Right hindlimb (tissue), 1 donor: ENCODE results near the gene SORL1.
"Not testable (repeated sequence)": the region's sequence is repeated elsewhere in the genome, so short reads cannot be mapped to it uniquely, and the experiment has no call there.

ENCODE experiments used
- DNase-seq: peaks from one replicate; pipeline ENCODE4 v3.0.0-alpha.2; 2018

Gene SORL1, protein sequence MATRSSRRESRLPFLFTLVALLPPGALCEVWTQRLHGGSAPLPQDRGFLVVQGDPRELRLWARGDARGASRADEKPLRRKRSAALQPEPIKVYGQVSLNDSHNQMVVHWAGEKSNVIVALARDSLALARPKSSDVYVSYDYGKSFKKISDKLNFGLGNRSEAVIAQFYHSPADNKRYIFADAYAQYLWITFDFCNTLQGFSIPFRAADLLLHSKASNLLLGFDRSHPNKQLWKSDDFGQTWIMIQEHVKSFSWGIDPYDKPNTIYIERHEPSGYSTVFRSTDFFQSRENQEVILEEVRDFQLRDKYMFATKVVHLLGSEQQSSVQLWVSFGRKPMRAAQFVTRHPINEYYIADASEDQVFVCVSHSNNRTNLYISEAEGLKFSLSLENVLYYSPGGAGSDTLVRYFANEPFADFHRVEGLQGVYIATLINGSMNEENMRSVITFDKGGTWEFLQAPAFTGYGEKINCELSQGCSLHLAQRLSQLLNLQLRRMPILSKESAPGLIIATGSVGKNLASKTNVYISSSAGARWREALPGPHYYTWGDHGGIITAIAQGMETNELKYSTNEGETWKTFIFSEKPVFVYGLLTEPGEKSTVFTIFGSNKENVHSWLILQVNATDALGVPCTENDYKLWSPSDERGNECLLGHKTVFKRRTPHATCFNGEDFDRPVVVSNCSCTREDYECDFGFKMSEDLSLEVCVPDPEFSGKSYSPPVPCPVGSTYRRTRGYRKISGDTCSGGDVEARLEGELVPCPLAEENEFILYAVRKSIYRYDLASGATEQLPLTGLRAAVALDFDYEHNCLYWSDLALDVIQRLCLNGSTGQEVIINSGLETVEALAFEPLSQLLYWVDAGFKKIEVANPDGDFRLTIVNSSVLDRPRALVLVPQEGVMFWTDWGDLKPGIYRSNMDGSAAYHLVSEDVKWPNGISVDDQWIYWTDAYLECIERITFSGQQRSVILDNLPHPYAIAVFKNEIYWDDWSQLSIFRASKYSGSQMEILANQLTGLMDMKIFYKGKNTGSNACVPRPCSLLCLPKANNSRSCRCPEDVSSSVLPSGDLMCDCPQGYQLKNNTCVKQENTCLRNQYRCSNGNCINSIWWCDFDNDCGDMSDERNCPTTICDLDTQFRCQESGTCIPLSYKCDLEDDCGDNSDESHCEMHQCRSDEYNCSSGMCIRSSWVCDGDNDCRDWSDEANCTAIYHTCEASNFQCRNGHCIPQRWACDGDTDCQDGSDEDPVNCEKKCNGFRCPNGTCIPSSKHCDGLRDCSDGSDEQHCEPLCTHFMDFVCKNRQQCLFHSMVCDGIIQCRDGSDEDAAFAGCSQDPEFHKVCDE (N-terminal part only)

DNA sequence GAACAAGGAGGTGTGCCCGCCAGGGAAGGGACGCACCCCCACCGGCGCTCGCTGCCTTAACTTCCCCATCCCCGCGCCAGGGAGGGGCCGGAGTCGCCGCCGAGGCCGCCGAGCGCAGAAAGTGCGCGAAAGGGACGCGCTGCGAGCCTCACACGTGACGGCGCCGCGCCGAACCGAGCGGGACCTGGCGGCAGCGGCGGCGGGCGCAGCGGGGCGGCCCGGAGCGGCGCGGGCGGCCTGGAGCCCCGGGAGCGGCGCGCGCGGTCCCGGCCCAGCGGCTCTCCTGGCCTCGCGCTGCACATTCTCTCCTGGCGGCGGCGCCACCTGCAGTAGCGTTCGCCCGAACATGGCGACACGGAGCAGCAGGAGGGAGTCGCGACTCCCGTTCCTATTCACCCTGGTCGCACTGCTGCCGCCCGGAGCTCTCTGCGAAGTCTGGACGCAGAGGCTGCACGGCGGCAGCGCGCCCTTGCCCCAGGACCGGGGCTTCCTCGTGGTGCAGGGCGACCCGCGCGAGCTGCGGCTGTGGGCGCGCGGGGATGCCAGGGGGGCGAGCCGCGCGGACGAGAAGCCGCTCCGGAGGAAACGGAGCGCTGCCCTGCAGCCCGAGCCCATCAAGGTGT lies at the start of gene SORL1:
SORL1 (plus strand) TSS at position 329 of the 623 bp plus-strand sequence; CDS start at position 347, 18 bp downstream.
- DNase-seq: peak; percentile 80

DNA sequence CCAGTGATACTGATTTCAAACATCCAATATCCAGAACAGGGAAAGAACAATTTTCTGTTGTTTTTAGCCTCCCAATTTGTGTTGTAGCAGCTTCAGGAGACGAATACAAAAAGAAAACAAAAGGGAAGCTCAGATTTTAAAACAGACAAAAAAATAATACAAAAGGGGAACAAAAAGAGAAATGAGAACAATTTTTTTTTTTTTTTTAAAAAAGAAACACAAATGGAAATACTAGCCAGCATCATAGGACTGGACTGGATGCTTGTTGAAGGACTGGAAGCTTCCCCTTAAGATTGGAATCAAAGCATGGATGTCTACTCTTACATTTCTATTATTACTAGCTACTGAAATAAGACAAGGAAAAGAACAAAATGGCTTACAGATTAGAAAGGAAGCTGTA lies 46.5 kb upstream of the SORL1 start:
- no peak for DNase-seq

DNA sequence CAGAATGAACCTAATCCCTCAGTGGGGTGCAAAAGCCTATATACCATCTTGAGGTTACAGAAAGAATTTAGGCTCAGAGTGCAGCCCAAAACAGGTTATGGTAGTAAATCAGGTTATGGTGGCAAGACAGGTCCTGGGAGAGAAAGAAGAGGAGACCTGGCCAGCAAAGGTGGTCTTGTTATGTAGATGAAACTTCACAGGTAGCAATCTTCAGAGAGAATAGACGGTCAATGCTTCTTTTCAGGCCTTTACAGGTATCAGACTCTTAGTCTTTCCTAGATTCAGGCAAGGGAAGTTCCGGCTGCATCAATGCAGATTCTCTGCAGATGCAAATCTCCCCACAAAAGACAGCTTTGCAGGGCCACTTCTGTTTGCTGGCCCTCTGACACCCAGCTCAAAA lies 45.8 kb upstream of the SORL1 start:
- DNase-seq: no peak

DNA sequence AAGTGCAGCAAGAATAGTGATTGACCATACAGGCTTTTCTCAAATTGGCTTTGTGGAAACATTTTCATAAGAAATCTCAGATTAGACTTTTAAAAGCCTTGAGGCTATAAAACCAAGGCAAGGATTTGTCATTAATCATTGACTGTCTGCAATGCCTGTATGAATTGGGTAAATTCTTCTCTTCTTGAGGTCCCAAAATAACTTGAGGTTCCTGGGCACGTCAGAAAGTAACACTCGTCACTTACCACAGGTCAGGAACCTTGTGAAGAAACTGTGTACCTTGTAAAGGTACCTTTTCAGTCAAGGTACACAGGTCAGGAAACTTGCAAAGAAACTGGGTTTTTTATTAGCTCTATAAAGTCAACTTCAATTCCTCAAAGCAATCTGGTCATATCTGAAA lies 43.3 kb upstream of the SORL1 start:
- no peak for DNase-seq

DNA sequence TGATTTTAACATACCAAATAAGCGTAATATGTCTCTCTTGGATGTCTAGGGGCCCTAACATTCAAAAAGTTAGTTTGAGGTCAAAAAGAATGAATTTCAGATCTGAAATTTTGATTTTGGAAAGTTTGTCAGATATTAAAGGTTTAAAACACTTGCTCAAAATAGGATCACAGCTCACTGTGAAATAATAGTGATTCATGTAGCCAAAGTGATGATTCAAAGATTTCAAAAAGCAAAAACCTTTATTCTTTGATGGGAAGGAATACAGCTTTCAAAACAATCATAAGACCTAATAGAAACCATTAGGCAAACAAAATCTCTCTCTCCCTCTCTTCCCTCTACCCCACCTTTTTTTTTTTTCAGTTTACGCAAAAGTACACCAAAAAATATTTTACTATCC lies 42.1 kb upstream of the SORL1 start:
- not testable (repeated sequence) for DNase-seq

DNA sequence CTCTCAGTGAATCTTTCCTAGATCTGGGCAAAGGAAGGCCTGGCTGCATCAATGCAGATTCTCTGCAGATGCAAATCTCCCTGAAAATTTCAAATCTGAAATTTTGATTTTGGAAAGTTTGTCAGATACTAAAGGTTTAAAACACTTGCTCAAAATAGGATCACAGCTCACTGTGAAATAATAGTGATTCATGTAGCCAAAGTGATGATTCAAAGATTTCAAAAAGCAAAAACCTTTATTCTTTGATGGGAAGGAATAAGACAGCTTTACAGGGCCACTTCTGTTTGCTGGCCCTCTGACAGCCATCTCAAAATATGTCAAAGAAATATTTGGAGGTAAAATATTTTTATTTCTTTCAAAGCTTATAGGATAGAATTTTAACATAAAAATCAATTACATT lies 40.8 kb upstream of the SORL1 start:
- not testable (repeated sequence) for DNase-seq

DNA sequence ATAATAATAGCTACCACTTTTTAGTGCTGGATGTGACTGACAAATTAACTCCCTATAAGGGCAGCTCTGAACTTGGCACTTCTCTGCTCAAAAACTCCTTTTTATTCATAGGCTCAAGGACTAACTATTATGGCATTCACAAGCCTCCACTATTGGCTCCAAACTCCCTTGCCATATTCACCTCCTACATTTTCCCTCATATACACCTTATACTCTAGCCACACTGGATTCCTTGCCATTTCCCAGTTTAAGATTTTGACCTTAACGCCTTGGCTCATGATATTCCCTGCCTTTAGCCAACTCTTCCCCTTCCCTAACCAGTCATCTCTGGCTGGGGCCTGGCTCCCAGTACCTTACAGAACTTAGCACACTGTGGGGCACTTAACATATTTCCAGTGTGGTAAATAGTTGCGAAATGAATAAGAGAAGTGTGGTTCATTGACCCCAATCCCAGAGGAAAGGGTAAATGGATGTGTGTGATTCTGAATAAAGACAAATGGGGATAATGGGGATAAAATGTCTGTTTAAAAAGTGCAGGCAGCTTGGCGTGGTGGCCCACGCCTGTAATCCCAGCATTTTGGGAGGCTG lies 40.0 kb upstream of the SORL1 start:
- DNase-seq: no peak

DNA sequence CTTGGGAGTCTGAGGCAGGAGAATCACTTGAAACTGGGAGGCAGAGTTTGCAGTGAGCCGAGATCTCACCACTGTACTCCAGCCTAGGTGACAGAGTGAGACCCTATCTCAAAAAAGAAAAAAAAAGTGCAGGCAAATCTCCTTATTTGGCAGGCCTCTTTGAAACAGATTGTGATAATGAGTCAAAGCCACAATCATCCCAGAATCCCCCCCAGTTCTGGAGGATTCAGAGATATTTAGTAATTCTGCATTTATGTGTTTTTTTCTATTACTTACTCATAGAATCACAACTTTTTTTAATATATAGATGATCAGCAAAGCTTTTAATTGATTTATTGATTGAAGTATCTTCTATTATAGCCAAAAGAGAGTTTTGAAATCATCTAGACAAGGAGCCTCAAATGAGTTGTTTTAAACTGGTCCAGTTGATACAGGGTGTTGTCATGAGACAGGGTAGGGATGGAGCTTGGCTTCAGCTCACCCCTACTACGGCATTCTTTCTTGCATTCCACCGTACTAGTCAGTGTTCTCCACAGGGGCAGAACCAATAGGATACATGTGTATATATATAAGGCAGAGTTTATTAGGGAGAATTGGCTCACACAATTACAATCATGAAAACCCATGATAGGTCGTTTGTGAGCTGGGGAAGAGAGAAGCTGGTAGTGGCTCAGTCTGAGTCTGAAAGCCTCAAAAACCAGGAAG lies 39.3 kb upstream of the SORL1 start:
- DNase-seq: no peak

DNA sequence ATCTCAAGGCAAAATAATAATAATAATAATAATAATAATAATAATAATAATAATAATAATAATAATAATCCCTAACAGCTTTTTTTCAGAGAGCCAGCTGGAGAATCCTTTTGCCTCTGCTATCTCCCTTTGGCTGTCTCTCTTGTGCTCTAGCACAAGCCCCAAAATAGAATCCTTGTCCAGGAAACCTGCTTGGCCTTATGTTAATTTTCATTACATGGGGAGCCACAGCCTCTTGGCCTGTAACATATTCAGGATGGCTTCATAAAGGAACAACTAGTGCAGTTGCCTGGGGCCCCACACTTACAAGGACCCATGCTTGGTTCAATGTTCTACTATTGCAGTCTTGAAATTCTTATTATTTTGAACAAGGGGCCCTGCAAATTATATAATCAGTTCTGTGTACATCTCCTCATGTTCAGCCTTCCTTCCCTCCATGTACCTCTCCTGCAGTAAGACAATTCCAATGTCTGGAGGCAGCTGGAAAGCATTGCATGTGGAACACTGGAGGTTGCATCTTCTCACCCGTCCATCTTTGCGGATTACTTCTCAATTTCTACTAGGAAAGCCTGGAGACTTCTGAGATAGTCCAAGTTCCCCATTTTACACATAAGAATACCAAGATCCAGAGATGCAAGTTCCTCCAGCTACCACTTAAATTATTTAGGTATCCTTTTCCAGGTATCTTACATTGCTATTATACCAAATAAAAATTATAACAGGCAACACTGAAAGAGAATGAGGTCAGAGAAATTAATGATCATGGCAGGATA lies 37.8 kb upstream of the SORL1 start:
- no peak for DNase-seq

DNA sequence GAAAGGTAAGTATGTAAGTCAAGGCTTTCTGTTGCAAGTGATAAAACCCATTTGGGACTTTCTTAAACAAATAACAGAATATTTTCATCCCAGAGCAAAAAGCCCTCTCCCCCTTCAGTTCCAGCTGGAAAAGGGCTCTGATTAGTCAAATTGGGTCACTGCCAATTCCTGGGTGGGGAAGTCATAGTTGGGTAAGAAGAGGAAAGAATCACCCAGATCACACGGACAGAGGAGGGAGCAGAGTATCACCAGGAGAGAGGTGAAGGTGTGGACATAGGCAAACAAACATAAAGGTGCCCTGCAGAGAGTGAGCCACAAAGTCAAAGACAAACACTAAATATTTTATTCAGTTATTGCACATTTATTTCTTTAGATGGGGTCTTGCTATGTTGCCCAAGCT lies 36.3 kb upstream of the SORL1 start:
- no peak for DNase-seq

DNA sequence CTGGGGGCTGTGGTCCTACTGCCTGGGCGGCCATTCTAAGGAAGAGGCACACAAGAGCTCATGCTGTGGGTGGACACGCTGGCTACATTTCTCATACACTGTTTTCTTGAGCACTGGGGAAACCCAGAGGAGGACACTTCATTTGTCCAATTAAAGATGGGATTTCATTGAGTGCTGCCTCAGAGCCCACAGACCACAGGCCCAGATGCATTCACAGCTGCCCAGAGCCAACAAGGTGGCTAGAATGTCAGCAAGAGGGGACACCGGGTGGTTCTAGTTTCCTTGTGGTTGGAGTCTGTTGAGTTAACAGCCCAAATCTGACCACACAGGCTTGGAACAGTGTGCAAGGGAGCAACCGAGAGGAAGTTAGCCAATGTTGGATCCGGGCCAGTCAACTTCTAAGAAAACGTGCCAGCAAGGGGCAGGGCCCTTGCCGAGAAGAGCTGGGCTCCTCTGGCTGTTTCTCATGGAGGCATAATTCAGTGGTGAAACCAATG lies 35.0 kb upstream of the SORL1 start:
- peak; percentile 91 for DNase-seq

DNA sequence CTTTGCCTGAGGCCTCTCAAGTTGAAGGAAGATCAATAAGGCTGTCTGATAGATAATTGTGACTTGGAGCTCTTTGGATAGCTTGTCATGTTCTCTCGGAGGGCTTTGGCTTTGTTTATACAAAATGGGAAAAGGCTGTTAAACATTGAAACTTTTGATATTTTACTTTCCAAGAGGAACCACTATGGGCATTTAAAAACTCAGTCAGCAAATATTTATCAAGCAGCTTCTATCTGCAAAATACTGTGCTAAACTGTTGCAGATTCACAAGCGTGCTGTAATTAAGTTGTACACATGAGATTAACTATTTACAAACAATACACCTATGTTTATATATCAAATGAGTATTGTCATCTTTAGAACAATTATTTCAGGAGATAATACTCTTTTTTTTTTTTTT lies 34.5 kb upstream of the SORL1 start:
- DNase-seq: no peak

DNA sequence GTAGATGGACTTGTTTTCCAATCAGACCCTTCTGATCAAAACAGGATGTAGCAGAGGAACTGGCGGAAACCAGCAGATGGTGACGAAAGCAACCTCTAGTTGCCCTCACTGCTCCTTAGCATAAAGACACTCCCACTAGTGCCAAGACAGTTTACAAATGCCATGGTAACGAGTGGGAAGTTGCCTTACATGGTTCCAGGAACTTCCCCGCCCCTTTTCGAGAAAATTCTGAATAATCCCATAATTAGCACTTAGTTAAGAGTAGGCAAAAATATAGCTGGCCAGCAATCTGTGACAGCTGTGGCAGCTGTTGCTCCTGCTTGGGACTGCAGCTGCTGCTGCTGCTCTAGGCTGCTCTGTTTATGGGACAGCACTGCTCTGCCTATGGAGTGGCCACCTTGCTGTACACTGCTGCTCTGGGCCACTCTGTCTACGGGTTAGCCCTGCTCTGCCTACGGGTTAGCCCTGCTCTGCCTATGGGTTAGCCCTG lies 33.4 kb upstream of the SORL1 start:
- peak; percentile 71 for DNase-seq

DNA sequence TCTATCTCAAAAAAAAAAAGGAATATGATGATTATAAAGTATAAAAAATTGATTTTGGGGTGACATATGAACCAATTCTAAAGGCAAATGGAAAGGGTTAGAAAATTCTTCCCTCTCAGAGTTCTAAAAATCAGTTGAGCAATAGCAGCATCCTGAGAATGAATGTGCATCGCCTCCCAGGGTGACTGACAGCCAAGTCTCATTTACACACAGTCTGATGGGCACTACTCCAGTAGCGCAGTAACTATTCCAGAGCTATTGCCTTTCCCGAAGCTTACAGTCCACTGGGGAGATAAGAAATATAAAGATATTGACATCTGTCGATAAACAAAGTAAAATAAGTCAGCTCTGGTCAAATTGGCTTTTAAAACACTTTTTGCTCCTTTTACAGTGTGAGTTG lies 32.3 kb upstream of the SORL1 start:
- DNase-seq: no peak

DNA sequence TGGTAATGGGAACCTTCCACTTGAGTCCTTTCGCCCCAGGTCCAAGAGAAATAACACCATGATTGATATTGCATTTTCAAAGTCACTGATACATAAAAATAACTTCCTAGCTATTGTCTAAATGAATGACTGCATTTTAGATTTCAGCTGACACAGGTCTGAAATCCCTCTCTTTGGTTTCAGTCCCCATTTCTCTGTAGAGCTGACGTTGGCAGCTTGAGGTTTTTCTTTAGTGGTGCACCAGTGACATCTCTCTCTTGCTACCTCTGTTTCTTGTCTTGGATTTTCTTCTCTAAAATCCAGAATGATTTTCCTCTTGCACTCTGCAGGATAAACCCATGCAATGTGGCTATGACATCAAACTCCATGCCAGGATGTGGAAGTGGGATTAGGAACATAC lies 31.7 kb upstream of the SORL1 start:
- DNase-seq: no peak

DNA sequence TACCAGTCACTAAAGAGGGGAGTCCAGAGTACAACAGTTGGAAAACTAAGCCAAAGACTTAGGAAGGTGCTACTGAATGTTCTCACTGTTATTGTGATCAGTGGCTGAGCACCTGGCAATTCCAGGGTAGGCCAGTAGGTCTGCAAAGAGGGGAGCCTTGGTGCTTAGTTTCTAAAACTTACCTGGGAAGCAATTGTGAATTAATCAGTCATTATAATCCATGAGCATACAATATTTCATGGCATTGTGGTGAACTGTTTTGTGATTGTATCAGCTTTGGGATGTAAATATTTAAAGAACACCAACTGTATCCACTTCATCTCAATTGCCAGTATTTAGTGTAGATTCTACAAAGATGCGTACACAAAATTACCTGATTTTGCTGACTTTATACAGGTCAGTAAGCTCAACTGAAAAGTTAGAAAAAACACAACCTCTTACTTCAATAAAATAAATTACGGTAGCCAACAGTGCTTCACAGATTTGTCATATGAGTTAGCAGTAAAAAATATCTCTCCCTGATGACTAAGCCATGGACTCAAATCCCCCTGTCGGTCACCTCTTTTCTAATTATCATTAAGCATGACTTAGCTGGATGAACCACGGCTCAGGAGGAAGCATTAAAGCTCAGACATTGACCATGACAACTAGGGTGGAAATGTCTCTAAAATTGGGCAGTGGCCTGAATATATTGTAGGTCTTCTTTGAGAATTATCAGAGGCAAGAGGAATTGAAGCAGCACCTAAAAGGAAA lies 30.8 kb upstream of the SORL1 start:
- no peak for DNase-seq

DNA sequence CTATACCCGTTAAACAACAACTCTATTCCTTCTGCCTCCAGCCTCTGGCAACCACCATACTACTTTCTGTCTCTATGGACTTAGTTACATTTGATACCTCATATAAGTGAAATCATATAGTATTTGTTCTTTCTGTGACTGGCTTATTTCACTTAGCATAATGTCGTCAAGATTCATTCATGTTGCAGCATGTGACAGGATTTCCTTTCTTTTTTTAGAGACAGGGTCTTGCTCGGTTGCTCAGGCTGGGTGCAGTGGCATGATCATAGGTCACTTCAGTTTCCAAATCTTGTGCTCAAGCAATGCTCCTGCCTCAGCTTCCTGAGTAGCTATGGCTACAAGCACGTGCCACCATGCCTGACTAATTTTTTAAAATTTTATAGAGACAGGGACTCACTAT lies 29.4 kb upstream of the SORL1 start:
- no peak for DNase-seq

DNA sequence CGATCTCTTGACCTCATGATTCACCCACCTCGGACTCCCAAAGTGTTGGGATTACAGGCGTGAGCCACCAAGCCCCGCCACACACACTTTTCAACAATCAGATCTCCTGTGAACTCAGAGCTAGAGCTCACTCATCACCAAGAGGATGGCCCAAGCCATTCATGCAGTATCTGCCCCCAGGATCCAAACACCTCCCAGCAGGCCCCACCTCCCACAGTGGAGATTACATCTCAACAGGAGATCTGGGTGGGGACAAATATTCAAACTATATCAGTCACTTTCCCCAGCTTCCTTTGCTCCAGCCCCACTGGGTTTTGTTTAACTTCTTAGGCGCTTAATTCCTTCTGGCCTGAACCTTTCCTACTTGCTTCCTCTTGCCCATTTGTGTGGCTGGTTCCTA lies 26.3 kb upstream of the SORL1 start:
- DNase-seq: no peak
